ENCODE data around the gene SYCP2. TPM values are rescaled to one million over a fixed set of nuclear protein-coding genes. Genes with fewer than 3 reads are reported as not detected.

SYCP2 gene
- total RNA-seq, 1 experiment from 2014 or later: 0.70 TPM

DNA sequence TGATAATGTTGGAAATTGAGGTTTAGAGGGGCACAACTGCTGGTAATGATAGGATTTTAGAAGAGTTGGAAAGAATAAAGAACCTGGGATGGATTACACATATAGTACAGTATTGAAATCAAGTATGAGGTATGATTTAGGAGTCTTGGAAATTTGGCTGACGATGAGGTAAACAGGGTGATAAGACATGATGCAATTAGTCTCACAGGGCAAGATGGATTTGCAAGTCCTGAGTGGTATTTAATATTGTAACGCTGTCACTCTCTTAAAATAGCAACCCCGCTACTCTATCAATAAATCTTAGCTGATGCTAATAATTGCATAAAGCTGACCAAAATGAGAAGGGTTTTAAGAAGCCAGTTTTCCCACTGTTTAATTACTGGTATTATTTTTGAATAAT is 70.4 kb downstream of the SYCP2 start:
- no peaks in the 10 kb centered on the region for H3K9me3 ChIP-seq (ENCODE audit: control insufficient read depth, low read depth, low read length)
- H2AFZ ChIP-seq (ENCODE audit: low read length): no peak overlapping the region
- no peak overlapping the region for H3K9ac ChIP-seq (ENCODE audit: extremely low read depth, insufficient read length, low read length)
- no peak overlapping the region for H3K4me3 Mint-ChIP-seq
- H3K56ac ChIP-seq (ENCODE audit: insufficient read length, low read depth, low read length): no peak overlapping the region
- H4K5ac ChIP-seq (ENCODE audit: insufficient read length, low read depth, low read length): no peak overlapping the region
- no peaks in the 10 kb centered on the region for H3K27me3 ChIP-seq (ENCODE audit: insufficient read depth, low read length)
- no peak overlapping the region for H2BK5ac ChIP-seq (ENCODE audit: insufficient read length, low read length)
- no peak overlapping the region for H2AK5ac ChIP-seq (ENCODE audit: insufficient read length, low read length)
- no peaks in the 10 kb centered on the region for H3K79me2 ChIP-seq (ENCODE audit: insufficient read depth, low read length)
- DNase-seq: no peak
- TF ChIP-seq, protein P1, sequence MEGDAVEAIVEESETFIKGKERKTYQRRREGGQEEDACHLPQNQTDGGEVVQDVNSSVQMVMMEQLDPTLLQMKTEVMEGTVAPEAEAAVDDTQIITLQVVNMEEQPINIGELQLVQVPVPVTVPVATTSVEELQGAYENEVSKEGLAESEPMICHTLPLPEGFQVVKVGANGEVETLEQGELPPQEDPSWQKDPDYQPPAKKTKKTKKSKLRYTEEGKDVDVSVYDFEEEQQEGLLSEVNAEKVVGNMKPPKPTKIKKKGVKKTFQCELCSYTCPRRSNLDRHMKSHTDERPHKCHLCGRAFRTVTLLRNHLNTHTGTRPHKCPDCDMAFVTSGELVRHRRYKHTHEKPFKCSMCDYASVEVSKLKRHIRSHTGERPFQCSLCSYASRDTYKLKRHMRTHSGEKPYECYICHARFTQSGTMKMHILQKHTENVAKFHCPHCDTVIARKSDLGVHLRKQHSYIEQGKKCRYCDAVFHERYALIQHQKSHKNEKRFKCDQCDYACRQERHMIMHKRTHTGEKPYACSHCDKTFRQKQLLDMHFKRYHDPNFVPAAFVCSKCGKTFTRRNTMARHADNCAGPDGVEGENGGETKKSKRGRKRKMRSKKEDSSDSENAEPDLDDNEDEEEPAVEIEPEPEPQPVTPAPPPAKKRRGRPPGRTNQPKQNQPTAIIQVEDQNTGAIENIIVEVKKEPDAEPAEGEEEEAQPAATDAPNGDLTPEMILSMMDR (conservative IDR thresholded peaks at IDR 0.05): no peak
- H3K23ac ChIP-seq (ENCODE audit: insufficient read length, low read depth, low read length): no peak overlapping the region
- H2BK120ac ChIP-seq (ENCODE audit: low read depth, low read length, poor library complexity, severe bottlenecking): no peak overlapping the region
- no peak overlapping the region for H4K91ac ChIP-seq (ENCODE audit: insufficient read length, low read depth, low read length)
- peaks cover under 1 to 11% of the 10 kb centered on the region in 2 experiments; a peak in 3 of 5 replicates for H3K9me3 Mint-ChIP-seq
- H3K27me3 Mint-ChIP-seq (ENCODE audit: low read depth): peaks cover 28% of the 10 kb centered on the region
- no peak overlapping the region for H3K14ac ChIP-seq (ENCODE audit: insufficient read depth, low read length)
- no peak overlapping the region for H3K18ac ChIP-seq (ENCODE audit: insufficient read length, low read depth, low read length)
- H2BK20ac ChIP-seq (ENCODE audit: low read depth, low read length, poor library complexity, severe bottlenecking): no peak overlapping the region
- H3T11ph ChIP-seq (ENCODE audit: low read length): no peak overlapping the region
- no peak overlapping the region for H2BK12ac ChIP-seq (ENCODE audit: insufficient read length, low read depth, low read length)
- no peaks in the 10 kb centered on the region for H3K79me1 ChIP-seq (ENCODE audit: insufficient read depth, low read depth, low read length, poor library complexity, severe bottlenecking)
- no CpG with 5 or more reads among the region's 3 CpGs for WGBS (ENCODE audit: extremely low coverage, insufficient read length, low lambda C conversion rate)
- no peaks in the 10 kb centered on the region for H3K36me3 Mint-ChIP-seq (ENCODE audit: insufficient read depth in 1 of 3, low read depth in 3 of 3)
- H3K23me2 ChIP-seq (ENCODE audit: insufficient read length, low read depth, low read length, poor library complexity, severe bottlenecking): no peaks in the 10 kb centered on the region
- H3K27ac ChIP-seq (ENCODE audit: insufficient read length, low read depth, low read length): no peak overlapping the region
- no peak overlapping the region for H3K27ac Mint-ChIP-seq
- H2BK15ac ChIP-seq (ENCODE audit: low read depth, low read length): no peak overlapping the region
- H4K20me1 ChIP-seq (ENCODE audit: control insufficient read depth, insufficient read depth, insufficient read length): no peaks in the 10 kb centered on the region
- no peaks in the 10 kb centered on the region for H3K4me1 ChIP-seq (ENCODE audit: insufficient read depth, low read length)
- H3K4ac ChIP-seq (ENCODE audit: low read depth, low read length): no peak overlapping the region
- no peaks in the 10 kb centered on the region for H3K4me1 Mint-ChIP-seq
- H3K4me2 ChIP-seq (ENCODE audit: insufficient read depth, insufficient read length, low read length): no peak overlapping the region
- no peak overlapping the region for H4K8ac ChIP-seq (replicated peaks; ENCODE audit: insufficient read length, low read depth, low read length)

Measured in H9 (cell line).